Measurements from ENCODE around the gene TECTA.

DNA sequence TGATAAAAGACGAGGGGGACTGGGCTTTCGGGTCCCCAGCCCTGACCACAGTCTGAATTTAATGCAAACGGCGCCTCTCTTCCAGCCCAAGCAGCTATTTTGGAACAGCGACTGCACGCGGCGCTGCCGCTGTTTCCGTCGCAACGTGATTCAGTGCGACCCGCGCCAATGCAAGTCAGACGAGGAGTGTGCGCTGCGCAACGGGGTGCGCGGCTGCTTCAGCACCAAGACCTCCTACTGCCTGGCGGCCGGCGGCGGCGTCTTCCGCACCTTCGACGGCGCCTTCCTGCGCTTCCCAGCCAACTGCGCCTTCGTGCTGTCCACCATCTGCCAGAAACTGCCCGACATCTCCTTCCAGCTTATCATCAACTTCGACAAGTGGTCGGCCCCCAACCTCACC lies 56.7 kb downstream of the TECTA start:
- TF ChIP-seq, protein P1, sequence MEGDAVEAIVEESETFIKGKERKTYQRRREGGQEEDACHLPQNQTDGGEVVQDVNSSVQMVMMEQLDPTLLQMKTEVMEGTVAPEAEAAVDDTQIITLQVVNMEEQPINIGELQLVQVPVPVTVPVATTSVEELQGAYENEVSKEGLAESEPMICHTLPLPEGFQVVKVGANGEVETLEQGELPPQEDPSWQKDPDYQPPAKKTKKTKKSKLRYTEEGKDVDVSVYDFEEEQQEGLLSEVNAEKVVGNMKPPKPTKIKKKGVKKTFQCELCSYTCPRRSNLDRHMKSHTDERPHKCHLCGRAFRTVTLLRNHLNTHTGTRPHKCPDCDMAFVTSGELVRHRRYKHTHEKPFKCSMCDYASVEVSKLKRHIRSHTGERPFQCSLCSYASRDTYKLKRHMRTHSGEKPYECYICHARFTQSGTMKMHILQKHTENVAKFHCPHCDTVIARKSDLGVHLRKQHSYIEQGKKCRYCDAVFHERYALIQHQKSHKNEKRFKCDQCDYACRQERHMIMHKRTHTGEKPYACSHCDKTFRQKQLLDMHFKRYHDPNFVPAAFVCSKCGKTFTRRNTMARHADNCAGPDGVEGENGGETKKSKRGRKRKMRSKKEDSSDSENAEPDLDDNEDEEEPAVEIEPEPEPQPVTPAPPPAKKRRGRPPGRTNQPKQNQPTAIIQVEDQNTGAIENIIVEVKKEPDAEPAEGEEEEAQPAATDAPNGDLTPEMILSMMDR (IDR thresholded peaks at IDR 0.05) = no peak
- no peak for TF ChIP-seq POLR2A (IDR thresholded peaks at IDR 0.05)
